Ectodermal cell (in vitro differentiated cells): ENCODE data around the gene SLC27A4.
"Not testable (repeated sequence)": the region's sequence is repeated elsewhere in the genome, so short reads cannot be mapped to it uniquely, and the experiment has no call there.

Experiments used
- H3K27ac ChIP-seq: 2 replicates; pipeline ENCODE4 v1.7.0; 2013; ENCODE audit warnings: mild to moderate bottlenecking, low read depth, low read length; ENCODE audit not compliant: insufficient read depth, poor library complexity, severe bottlenecking
- H3K27me3 ChIP-seq: 2 replicates; pipeline ENCODE4 v1.7.0; 2013; ENCODE audit warnings: mild to moderate bottlenecking, low read length; ENCODE audit not compliant: insufficient read depth, control insufficient read depth, poor library complexity, severe bottlenecking
- H3K36me3 ChIP-seq: one replicate; pipeline ENCODE4 v1.7.0; 2013; ENCODE audit warnings: low read length; ENCODE audit not compliant: control insufficient read depth, insufficient read depth
- H3K4me1 ChIP-seq: one replicate; pipeline ENCODE4 v1.7.0; 2013; ENCODE audit warnings: low read length; ENCODE audit not compliant: control insufficient read depth, insufficient read depth
- H3K4me3 ChIP-seq: 2 replicates; pipeline ENCODE4 v1.7.0; 2013; ENCODE audit warnings: low read depth, low read length, control low read depth; ENCODE audit not compliant: insufficient read depth
- H3K9me3 ChIP-seq: 2 replicates; pipeline ENCODE4 v1.7.0; 2013; ENCODE audit warnings: mild to moderate bottlenecking, low read length, moderate library complexity; ENCODE audit not compliant: control insufficient read depth
- WGBS, 2 experiments: methylation state at CpG; one replicate each; pipeline ENCODE4 v1.1.7; 2013; ENCODE audit warnings: missing lambda C conversion rate in 2 of 2; 5-methylcytosine and 5-hydroxymethylcytosine counted together

Gene SLC27A4

DNA sequence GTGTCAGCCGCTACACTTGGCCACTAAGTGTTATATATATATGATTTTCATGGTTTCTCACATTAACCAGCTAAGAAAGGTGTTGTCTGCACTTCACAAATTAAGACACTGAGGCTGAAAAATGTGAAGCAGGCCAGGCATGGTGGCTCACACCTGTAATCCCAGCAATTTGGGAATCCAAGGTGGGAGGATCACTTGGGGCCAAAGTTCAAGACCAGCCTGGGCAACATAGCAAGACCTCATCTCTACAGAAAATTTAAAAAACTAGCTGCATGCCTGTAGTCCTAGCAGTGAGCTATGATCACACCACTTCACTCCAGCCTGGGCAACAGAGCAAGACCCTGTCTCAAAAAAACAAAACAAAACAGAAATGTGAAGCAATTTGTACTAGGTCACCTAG is 15.9 kb upstream of the SLC27A4 start:
- Histone ChIP-seq H3K27ac (no peak overlapping the region), H3K27me3 (no peaks in the 10 kb centered on the region), H3K36me3 (peaks cover 15% of the 10 kb centered on the region), H3K4me1 (peaks cover 10% of the 10 kb centered on the region), H3K9me3 (no peaks in the 10 kb centered on the region), H3K4me3 (no peak overlapping the region)
- WGBS, 2 experiments, result 100% methylated on average over 1 of the region's 1 CpG; no CpG with 5 or more reads in 1 of the 2 experiments

DNA sequence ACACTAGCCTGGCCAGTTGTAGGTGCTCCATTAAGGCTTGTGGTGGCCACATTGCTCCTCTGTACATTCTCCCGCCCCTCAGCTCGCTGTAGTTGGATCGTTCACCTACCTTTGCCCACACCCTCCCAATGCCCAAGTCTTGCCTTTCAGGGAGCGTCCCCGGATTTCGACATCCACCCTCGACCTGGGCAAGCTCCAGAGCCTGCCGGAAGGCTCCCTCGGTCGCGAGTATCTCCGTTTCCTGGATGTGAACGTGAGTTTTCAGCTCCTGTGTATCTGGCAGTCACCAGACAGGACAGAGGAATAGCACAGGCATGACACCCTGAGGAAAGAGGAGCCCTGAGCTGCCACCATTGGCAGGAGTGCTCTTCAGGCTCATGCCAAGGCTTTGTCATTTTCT is 14.7 kb upstream of the SLC27A4 start:
- Histone ChIP-seq H3K4me3 (no peak overlapping the region), H3K9me3 (no peaks in the 10 kb centered on the region), H3K4me1 (peaks cover 10% of the 10 kb centered on the region), H3K27ac (no peak overlapping the region), H3K27me3 (no peaks in the 10 kb centered on the region), H3K36me3 (peaks cover 15% of the 10 kb centered on the region)
- 94 to 95% methylated on average over 13 of the region's 13 CpGs for WGBS, 2 experiments

DNA sequence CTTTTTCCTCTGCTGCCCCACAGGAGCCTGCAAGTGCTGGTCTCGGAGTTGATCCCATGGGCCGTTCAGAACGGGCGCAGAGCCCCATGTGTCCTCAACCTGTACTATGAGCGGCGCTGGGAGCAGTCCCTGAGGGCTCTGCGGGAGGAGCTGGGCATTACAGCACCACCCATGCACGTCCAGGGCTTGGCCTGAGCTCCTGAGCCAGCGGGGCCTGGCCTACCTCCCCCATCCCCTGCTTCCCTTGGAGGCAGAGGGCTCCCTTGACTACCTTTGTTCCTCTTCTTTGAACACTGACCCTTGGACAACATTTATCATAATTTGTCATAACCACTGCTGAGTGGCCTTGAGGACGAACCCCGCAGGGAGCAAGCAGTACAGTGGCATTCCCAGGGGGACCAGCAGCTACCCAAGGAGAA is 6.9 kb upstream of the SLC27A4 start:
- H3K4me1 ChIP-seq, result no peaks in the 10 kb centered on the region
- H3K4me3 ChIP-seq, result no peak overlapping the region
- peaks cover 7% of the 10 kb centered on the region for H3K36me3 ChIP-seq
- no peak overlapping the region for H3K27ac ChIP-seq
- no peaks in the 10 kb centered on the region for H3K9me3 ChIP-seq
- no peaks in the 10 kb centered on the region for H3K27me3 ChIP-seq
- 92 to 93% methylated on average over 11 of the region's 11 CpGs for WGBS, 2 experiments

- WGBS, 2 experiments, result 93 to 97% methylated on average over 7 of the region's 7 CpGs
- H3K4me3 ChIP-seq, result no peak overlapping the region
- H3K36me3 ChIP-seq, result no peaks in the 10 kb centered on the region
- no peak overlapping the region for H3K27ac ChIP-seq
- H3K4me1 ChIP-seq, result no peaks in the 10 kb centered on the region
- H3K9me3 ChIP-seq, result no peaks in the 10 kb centered on the region
- H3K27me3 ChIP-seq, result no peaks in the 10 kb centered on the region
Observed at GRCh38 chr9:128335161-128335560, 5.2 kb upstream of the SLC27A4 start.

- H3K36me3 ChIP-seq, result no peaks in the 10 kb centered on the region
- WGBS, 2 experiments, result 94 to 96% methylated on average over 2 of the region's 2 CpGs
- no peaks in the 10 kb centered on the region for H3K4me1 ChIP-seq
- H3K27me3 ChIP-seq, result no peaks in the 10 kb centered on the region
- no peak overlapping the region for H3K27ac ChIP-seq
- H3K9me3 ChIP-seq, result no peaks in the 10 kb centered on the region
- no peak overlapping the region for H3K4me3 ChIP-seq
Observed at GRCh38 chr9:128335914-128336313, 4.4 kb upstream of the SLC27A4 start.

DNA sequence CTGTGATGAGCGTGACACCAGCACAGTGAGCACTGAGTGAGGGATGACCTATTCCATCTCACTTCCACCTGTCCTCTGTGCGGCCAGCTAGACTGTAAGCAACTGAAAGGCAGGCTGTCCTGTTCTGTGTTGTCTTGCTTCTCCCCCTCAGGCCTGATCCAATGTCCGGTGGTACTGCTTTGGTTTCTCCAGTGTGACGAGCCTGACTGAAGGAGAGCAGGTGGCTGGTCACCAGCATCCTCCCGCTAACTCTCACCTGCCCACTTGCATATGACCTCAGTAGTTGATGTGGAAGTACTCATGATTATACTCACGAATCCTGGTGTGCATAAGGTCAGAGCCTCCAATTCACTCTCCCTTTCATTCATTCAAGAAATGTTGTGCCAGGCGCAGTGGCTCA is 2.4 kb upstream of the SLC27A4 start:
- H3K9me3 ChIP-seq, result no peaks in the 10 kb centered on the region
- no peak overlapping the region for H3K27ac ChIP-seq
- no peak overlapping the region for H3K4me3 ChIP-seq
- H3K36me3 ChIP-seq, result peaks cover under 1% of the 10 kb centered on the region
- H3K4me1 ChIP-seq, result no peaks in the 10 kb centered on the region
- H3K27me3 ChIP-seq, result no peaks in the 10 kb centered on the region
- 92% methylated on average over 7 of the region's 7 CpGs for WGBS, 2 experiments

- H3K4me1 ChIP-seq, H3K9me3 ChIP-seq, H3K27ac ChIP-seq, H3K4me3 ChIP-seq, H3K36me3 ChIP-seq, H3K27me3 ChIP-seq: not testable (repeated sequence)
- 92 to 93% methylated on average over 15 of the region's 15 CpGs for WGBS, 2 experiments
Observed at GRCh38 chr9:128338852-128339614, 1.3 kb upstream of the SLC27A4 start.

DNA sequence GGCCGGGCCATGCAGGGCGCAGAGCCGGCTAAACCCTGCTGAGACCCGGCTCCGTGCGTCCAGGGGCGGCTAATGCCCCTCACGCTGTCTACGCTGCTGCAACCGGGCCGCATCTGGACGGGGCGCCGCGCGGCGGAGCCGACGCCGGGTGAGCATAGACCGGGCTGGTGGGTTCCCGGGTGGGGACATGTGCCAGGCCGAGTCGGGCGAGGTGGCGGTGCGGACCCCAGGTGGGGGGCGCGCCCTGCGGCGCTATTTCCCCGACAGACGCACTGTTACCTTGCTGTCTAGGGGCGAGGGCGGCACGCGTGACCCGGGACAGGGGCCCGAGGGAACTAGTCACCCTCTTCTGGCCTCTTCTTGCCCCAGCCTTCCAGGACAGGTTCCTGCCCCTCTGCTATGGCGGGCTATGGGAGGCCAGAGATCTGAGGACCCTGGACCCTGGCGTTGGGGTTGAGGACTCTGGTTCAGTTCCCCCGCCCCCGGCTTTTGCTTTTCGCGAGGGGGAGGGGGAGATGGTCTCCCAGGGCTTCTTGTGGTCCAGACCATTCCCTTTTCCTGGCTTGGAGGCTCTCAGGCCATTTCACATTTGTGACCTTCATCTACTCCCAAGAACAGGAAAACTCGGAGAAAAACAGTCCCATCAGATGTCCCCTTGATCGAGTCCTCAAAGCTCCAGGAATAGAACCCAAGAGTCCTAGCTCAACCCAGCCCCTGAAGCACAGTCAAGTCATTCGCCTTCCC is 536 bp downstream of the SLC27A4 start:
- WGBS, 2 experiments, result 1 to 2% methylated on average over 48 of the region's 48 CpGs
- Histone ChIP-seq H3K36me3 (peaks cover 19% of the 10 kb centered on the region), H3K9me3 (no peaks in the 10 kb centered on the region), H3K27ac (no peak overlapping the region), H3K4me1 (no peaks in the 10 kb centered on the region), H3K4me3 (peak overlapping the region; percentile 79), H3K27me3 (no peaks in the 10 kb centered on the region)

- Histone ChIP-seq H3K36me3 (peaks cover 19% of the 10 kb centered on the region), H3K9me3 (no peaks in the 10 kb centered on the region), H3K4me3 (peak overlapping the region; percentile 79), H3K4me1 (no peaks in the 10 kb centered on the region), H3K27me3 (no peaks in the 10 kb centered on the region), H3K27ac (no peak overlapping the region)
- 37% methylated on average over 12 to 13 of the region's 13 CpGs for WGBS, 2 experiments
Observed at GRCh38 chr9:128341435-128341849, 1.1 kb downstream of the SLC27A4 start.

DNA sequence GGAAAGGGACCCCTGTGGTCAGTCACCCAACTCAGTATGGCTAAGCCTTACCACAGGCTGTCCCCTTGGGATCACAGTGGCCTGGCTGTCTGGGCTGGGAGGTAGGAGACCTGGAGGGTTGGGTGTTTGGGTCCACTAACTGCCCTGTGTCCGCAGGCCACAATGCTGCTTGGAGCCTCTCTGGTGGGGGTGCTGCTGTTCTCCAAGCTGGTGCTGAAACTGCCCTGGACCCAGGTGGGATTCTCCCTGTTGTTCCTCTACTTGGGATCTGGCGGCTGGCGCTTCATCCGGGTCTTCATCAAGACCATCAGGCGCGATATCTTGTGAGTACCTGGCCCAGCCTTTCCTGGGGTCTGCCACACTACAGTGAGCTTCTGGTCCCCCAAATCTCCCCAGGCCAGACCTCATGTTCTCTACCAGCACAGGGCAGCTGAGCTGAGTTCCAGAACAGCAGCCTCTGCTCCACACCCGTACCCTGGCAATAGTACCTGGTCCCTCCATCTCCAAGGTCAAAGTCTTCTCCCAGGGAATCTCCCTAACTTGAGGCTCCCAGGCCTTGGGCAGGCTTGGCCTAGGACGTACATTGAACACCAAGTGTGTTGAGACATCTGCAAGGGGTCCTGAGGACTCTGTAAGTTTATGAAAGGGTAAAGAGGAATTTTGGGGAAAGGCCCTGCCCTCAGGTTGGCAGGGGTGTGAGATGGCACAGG is 2.8 kb downstream of the SLC27A4 start:
- no peak overlapping the region for H3K27ac ChIP-seq
- H3K9me3 ChIP-seq, result no peaks in the 10 kb centered on the region
- no peaks in the 10 kb centered on the region for H3K4me1 ChIP-seq
- 96% methylated on average over 8 of the region's 8 CpGs for WGBS, 2 experiments
- no peaks in the 10 kb centered on the region for H3K27me3 ChIP-seq
- H3K36me3 ChIP-seq, result peaks cover 29% of the 10 kb centered on the region
- no peak overlapping the region for H3K4me3 ChIP-seq
